Measurements from ENCODE around the gene PRSS33.

The PRSS33 gene

GRCh38 chr16:2799859-2800226, 12.5 kb upstream of the PRSS33 start:
- no peak for DNase-seq (ENCODE audit: low read depth in 3 of 3, low spot score in 1 of 3)

GRCh38 chr16:2799205-2799858, 12.0 kb upstream of the PRSS33 start:
- DNase-seq (ENCODE audit: low read depth in 3 of 3, low spot score in 1 of 3) = no peak

GRCh38 chr16:2798723-2799204, 11.4 kb upstream of the PRSS33 start:
- no peak for DNase-seq (ENCODE audit: low read depth in 3 of 3, low spot score in 1 of 3)

GRCh38 chr16:2795395-2796143, 8.2 kb upstream of the PRSS33 start:
- DNase-seq (ENCODE audit: low read depth in 3 of 3, low spot score in 1 of 3) = no peak

- no peak for DNase-seq (ENCODE audit: low read depth in 3 of 3, low spot score in 1 of 3)
Measured at GRCh38 chr16:2792940-2793339, 5.6 kb upstream of the PRSS33 start.

GRCh38 chr16:2791174-2791573, 3.8 kb upstream of the PRSS33 start:
- DNase-seq (ENCODE audit: low read depth in 3 of 3, low spot score in 1 of 3) = no peak

GRCh38 chr16:2790631-2791030, 3.3 kb upstream of the PRSS33 start:
- DNase-seq (ENCODE audit: low read depth in 3 of 3, low spot score in 1 of 3) = no peak

GRCh38 chr16:2787961-2788360, 601 bp upstream of the PRSS33 start:
- DNase-seq (ENCODE audit: low read depth in 3 of 3, low spot score in 1 of 3) = no peak

GRCh38 chr16:2786826-2787151, 571 bp downstream of the PRSS33 start:
- DNase-seq (ENCODE audit: low read depth in 3 of 3, low spot score in 1 of 3) = no peak

- no peak for DNase-seq (ENCODE audit: low read depth in 3 of 3, low spot score in 1 of 3)
Measured at GRCh38 chr16:2786061-2786825, 1.1 kb downstream of the PRSS33 start.

GRCh38 chr16:2785101-2785991, 2.0 kb downstream of the PRSS33 start:
- peak in 1 of 3 donors; percentile 29 for DNase-seq (ENCODE audit: low read depth in 3 of 3, low spot score in 1 of 3)

- DNase-seq (ENCODE audit: low read depth in 3 of 3, low spot score in 1 of 3) = no peak
Measured at GRCh38 chr16:2784358-2785100, 2.8 kb downstream of the PRSS33 start.

- DNase-seq (ENCODE audit: low read depth in 3 of 3, low spot score in 1 of 3) = no peak
Measured at GRCh38 chr16:2783581-2784357, 3.6 kb downstream of the PRSS33 start.

GRCh38 chr16:2782583-2783351, 4.6 kb downstream of the PRSS33 start:
- no peak for DNase-seq (ENCODE audit: low read depth in 3 of 3, low spot score in 1 of 3)

- DNase-seq (ENCODE audit: low read depth in 3 of 3, low spot score in 1 of 3) = no peak
Measured at GRCh38 chr16:2779978-2780898, 7.1 kb downstream of the PRSS33 start.

GRCh38 chr16:2779151-2779920, 8.0 kb downstream of the PRSS33 start:
- DNase-seq (ENCODE audit: low read depth in 3 of 3, low spot score in 1 of 3) = no peak

- DNase-seq (ENCODE audit: low read depth in 3 of 3, low spot score in 1 of 3) = no peak
Measured at GRCh38 chr16:2778630-2778958, 8.8 kb downstream of the PRSS33 start.

Measured in stimulated activated CD4-positive, alpha-beta T cell treated with anti-CD3 and anti-CD28 coated beads, TNF-alpha, amount 100 ng/mL, for 1 hour (primary cell).